Adipose tissue (tissue), 3 donors: ENCODE results near the gene CGNL1. TPM values are rescaled to one million over a fixed set of nuclear protein-coding genes. Genes with fewer than 3 reads are reported as not detected.

ENCODE experiments used
- H3K27ac ChIP-seq: one replicate; pipeline ENCODE4 v1.5.1; 2013; ENCODE audit warnings: low read depth, low read length
- WGBS, 3 donors: extraction: QIAGEN DNeasy Blood & Tissue Kit; methylation state at CpG; one replicate each; pipeline ENCODE4 v1.1.7; 2013; 5-methylcytosine and 5-hydroxymethylcytosine counted together
- polyA plus RNA-seq, 3 donors: library from polyadenylated mRNA; stranded (reverse); fragments of 200-250 nt; gene quantifications; one replicate each; pipeline ENCODE4 v1.2.3, GENCODE V29; 2013
- donor health status: healthy with polysubstance abuse.
- donor health status: Bipolar disorder and iron deficiency.
- donor health status: healthy.

Gene CGNL1
- polyA plus RNA-seq, 3 donors: 2.2 to 12.9 (median 10.3) TPM

GRCh38 chr15:57526076-57526475, 149.8 kb downstream of the CGNL1 start:
- no peak overlapping the region for H3K27ac ChIP-seq

DNA sequence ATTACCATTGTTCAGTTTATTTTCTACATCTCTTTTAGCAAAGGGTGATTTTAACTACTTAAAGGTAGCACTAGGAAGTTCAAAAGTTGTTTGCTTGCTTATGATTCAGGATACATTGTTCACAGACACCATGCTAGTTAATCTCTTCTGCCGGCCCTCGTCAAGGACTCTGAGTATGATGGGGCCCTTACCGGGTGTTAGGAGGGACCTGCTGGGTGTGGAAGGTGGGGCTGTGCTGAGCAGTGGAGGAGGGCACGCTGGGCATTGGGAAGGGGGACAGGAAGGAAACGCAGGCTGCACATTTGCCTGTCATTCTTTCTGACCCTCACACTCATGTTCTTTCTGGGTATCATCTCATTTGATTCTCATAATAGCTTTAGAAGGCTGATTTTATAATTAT, 150.3 kb downstream of the CGNL1 start:
- no peak overlapping the region for H3K27ac ChIP-seq
- 53 to 73% (median 61%) methylated on average over 5 of the region's 5 CpGs for WGBS, 3 donors

DNA sequence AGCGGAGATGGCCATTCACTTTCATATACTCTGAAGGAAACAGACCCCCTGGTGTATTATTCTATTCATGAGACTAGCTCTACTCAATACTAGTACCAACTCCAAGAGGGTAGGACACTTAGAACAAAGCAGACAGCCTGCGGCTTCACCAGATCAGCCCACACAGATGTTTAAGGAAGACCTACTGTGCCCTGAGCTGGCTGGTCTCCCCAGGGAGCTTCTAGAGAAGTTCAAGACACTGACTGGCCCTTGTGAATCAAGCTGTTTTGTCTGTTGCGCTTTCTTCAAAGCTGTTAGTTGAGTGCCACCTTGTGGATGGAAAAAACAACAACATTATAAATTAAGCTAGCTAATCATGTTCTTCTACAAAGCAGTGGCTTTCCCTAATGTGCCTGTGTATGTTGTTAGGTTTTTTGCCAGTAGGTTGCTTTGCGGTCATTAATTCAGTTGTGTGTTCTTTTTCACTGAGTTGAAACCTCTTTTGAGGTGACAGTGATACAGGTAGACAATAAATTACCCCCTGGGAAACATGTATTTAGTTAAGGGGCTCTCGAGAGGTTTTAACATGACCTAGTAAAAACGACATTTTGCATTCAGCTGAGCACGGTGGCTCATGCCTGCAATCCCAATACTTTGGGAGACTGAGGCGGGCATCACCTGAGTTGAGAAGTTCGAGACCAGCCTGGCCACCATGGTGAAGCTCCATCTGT, 151.2 kb downstream of the CGNL1 start:
- H3K27ac ChIP-seq: no peak overlapping the region
- 56 to 62% (median 59%) methylated on average over 9 of the region's 9 CpGs for WGBS, 3 donors

DNA sequence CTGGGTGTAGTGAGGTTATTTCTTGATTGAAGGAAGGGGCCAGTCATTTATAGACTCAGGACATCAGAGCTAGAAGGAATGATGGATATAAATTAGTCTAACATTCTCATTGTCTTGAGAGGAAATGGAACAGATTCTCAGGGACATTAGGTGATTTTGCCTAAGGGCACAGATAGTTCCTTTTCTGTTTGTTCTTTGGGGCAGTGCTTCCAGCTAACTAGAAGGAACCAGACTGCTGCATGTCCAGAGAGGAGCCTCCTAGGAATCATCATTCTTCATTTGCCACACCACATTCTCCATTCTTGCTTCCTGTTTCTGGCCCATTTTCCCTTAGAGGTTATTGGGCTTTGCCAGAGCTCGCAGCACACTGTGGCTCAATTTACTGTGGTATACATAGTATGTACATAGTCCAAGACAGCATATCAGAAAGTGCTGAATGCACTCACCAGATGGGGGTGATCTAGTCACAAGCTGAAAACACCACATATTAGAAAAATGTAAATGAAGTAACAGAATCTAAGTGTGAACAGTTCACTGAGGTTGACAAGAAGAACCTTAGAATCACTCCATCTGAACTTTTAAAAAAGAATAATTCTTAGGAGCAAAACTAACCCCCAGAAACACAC, 152.7 kb downstream of the CGNL1 start:
- no peak overlapping the region for H3K27ac ChIP-seq
- WGBS, 3 donors: 36 to 91% (median 79%) methylated on average over 1 of the region's 1 CpG

DNA sequence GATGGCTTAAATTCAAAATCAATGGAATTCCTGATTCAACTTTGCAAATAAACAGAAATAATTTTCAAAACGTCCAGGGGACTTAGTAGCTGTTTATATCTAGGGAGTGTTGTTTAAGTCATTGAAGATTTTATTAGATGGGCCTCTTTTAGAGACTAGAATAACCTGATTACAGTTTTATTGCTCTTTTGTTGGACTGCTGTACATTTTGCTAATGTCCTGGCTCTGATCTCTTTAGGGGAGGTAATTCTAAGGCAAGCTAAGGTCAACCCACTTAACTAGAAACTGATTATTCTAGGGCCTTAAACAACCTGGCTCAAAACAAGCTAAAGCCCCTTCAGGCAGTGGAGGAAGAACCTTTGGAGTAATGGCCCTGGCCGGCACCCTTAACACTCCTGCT, 153.4 kb downstream of the CGNL1 start:
- no peak overlapping the region for H3K27ac ChIP-seq
- 43 to 70% (median 57%) methylated on average over 2 of the region's 2 CpGs for WGBS, 3 donors

DNA sequence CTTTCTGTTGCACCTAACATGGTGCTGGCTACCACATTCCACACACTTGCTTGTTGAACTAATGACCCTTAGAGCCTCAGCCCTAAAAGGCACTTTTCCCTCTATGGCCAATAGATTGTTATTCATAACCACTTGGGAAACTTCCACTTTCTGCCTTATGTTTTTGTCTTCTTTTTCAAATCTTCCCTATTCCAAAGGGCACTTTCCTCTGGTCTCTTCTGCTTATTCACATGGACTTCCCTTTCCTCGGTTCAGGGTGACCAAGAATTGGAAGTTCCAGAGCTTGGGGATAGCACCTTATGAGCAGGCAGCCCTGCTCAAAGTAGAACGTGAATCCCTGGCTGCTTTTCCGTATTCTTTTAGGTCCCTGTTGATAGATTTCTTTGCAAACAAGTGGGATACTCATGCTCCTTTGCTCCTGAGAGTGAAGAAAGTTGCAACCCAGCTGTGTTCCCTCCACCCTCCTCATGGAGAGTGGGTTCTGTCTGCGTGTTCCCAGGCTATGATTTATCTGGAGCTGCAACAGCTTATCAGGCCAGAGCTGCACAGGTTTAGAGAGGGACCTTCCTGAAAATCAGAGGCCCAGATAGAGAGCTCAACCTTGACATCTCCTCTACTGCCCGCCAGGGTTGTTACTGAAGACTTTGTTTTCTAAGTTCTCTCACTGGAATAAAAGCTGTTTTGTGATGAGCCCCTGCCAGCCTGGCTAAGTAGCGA, 156.6 kb downstream of the CGNL1 start:
- H3K27ac ChIP-seq: no peak overlapping the region
- WGBS, 3 donors: 70 to 84% (median 81%) methylated on average over 6 of the region's 6 CpGs

DNA sequence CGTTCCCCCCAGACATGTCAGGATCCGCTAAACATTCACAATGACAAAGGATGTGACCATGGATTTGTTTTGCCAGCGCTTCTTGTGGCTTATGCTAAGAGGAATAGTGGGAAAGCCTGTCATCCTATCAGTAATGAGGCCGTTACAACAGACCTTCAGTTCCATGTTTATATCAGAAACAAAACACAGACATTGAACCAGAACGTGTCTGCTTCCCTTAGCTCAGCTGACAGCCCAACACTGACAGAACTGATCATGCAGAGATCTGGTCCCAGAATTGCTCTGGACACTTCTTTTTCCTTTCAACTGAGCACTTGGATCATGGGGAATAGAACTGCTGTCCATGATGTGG, 157.1 kb downstream of the CGNL1 start:
- H3K27ac ChIP-seq: no peak overlapping the region
- 80 to 86% (median 82%) methylated on average over 5 of the region's 5 CpGs for WGBS, 3 donors

- no peak overlapping the region for H3K27ac ChIP-seq
- 38 to 54% (median 41%) methylated on average over 6 of the region's 6 CpGs for WGBS, 3 donors
Measured at GRCh38 chr15:57534281-57534680, 158.0 kb downstream of the CGNL1 start.

- WGBS, 3 donors: 62 to 80% (median 78%) methylated on average over 7 of the region's 7 CpGs
Measured at GRCh38 chr15:57537072-57537471, 160.8 kb downstream of the CGNL1 start.

GRCh38 chr15:57537488-57538264, 161.4 kb downstream of the CGNL1 start:
- no peak overlapping the region for H3K27ac ChIP-seq
- WGBS, 3 donors: 76 to 97% (median 85%) methylated on average over 4 of the region's 4 CpGs

More at GRCh38 chr15:57537072-57537471, 160.8 kb downstream of the CGNL1 start:
- H3K27ac ChIP-seq: no peak overlapping the region

- no peak overlapping the region for H3K27ac ChIP-seq
Measured at GRCh38 chr15:57538265-57538529, 161.9 kb downstream of the CGNL1 start.

DNA sequence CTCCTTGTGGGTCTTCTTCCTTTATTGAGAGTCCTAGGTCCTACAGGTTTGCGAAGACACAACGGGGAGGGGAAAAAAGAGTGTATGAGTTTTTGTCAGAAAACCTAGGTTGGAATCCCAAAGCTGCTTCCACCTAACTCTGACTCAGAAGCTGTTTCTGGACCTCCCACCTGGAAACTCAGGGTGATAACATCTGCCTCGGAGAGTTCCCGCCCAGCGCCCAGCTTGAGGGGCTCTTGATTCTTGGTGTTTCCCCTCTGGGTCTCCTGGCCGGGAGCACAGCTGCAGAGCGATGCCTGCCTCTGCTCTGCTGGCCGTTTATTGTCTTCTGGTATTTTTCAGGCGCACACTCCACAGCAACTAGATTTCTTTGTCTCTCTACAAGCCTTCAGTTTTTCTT, 162.5 kb downstream of the CGNL1 start:
- 89 to 94% (median 92%) methylated on average over 9 of the region's 9 CpGs for WGBS, 3 donors
- no peak overlapping the region for H3K27ac ChIP-seq

DNA sequence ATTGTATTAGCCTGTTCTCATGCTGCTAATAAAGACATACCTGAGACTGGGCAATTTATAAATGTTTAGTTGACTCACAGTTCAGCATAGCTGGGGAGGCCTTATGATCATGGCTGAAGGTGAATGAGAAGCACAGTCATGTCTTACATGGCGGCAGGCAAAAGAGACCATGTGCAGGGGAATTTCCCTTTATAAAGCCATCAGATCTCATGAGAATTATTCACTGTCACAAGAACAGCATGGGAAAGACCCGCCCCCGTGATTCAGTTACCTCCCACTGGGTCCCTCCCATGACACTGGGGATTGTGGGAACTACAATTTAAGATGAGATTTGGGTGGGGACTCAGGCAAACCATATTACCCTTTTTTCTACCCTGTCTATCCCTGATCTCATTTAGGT, 163.9 kb downstream of the CGNL1 start:
- WGBS, 3 donors: 89 to 95% (median 90%) methylated on average over 3 of the region's 3 CpGs
- no peak overlapping the region for H3K27ac ChIP-seq

- no peak overlapping the region for H3K27ac ChIP-seq
- WGBS, 3 donors: 73 to 90% (median 83%) methylated on average over 11 of the region's 11 CpGs
Measured at GRCh38 chr15:57540736-57541135, 164.4 kb downstream of the CGNL1 start.

GRCh38 chr15:57541271-57541670, 165.0 kb downstream of the CGNL1 start:
- no peak overlapping the region for H3K27ac ChIP-seq
- WGBS, 3 donors: 82 to 93% (median 86%) methylated on average over 8 of the region's 8 CpGs

- WGBS, 3 donors: 45 to 55% (median 47%) methylated on average over 7 of the region's 7 CpGs
- no peak overlapping the region for H3K27ac ChIP-seq
Measured at GRCh38 chr15:57541805-57542504, 165.7 kb downstream of the CGNL1 start.

GRCh38 chr15:57542505-57542817, 166.2 kb downstream of the CGNL1 start:
- WGBS, 3 donors: 21 to 45% (median 28%) methylated on average over 4 of the region's 4 CpGs
- no peak overlapping the region for H3K27ac ChIP-seq

DNA sequence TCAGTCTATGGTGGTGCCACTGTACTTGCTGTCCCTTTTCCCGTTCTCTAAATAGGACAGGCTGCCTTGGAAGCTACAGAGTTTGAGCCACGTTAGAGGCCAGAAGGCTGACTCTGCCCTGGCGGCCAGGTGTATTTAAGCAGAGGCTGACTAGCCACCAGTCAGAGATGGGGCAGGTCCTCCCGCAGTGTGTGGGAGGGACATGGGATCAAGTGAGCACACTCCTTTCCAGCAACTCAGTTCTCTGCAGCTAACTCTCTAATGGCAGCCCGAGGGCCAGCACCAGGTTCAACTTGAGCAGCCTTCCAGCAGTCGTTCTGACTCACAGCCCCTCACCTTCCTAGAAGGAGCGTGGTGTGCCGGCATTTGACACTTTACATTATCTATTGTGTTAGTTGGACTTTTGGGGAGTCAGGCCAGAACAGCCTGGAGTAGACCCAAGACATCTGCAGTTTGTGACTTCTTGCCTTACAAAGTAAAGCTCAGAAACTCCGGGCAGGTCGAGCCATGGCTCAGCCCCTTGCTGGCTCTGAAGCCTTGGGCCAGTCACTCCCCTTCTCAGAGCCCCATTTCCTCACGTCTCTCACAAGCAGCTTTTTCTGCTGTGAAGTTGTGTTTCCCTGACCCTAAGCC, 168.7 kb downstream of the CGNL1 start:
- WGBS, 3 donors: 78 to 92% (median 85%) methylated on average over 11 of the region's 11 CpGs
- no peak overlapping the region for H3K27ac ChIP-seq
